Frontal cortex (tissue), 4 donors: ENCODE measurements around the gene RCOR1. TPM values are rescaled to one million over a fixed set of nuclear protein-coding genes. Genes with fewer than 3 reads are reported as not detected.
"Not testable (repeated sequence)": the region's sequence is repeated elsewhere in the genome, so short reads cannot be mapped to it uniquely, and the experiment has no call there.

Experiments used
- DNase-seq, 2 donors: peaks; one replicate each; pipeline ENCODE4 v3.0.0; 2012; ENCODE audit warnings: low spot score in 2 of 2
- FAIRE-seq: peaks from 2 replicates; lab custom pipeline; 2012; peaks lifted over from hg19 to GRCh38; lab: Jason Lieb, UNC
- total RNA-seq: library from RNA; depleted of rRNA; stranded (reverse); fragments of >200 nt; gene quantifications from one replicate; pipeline ENCODE4 v1.2.3, GENCODE V29; 2014
- donor health status: control.
- donor health status: control.
- donor health status: control.

RCOR1 gene
- total RNA-seq, 1 donor from 2014 or later = 7.3 TPM

DNA sequence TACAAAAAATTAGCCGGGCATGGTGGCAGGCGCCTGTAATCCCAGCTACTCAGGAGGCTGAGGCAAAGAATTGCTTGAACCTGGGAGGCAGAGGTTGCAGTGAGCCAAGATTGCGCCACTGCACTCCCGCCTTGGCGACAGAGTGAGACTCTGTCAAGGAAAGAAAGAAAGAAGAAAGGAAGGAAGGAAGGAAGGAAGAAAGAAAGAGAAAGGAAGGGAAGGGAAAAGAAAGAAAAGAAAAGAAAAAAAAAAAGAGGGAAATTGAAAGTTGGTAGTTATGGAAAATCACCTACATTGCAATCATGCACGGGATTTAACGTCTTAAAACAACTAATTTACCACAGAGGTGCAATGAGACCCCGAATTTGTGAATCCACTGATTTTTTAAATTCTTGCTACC lies 173.3 kb downstream of the RCOR1 start:
- not testable (repeated sequence) for FAIRE-seq, DNase-seq

DNA sequence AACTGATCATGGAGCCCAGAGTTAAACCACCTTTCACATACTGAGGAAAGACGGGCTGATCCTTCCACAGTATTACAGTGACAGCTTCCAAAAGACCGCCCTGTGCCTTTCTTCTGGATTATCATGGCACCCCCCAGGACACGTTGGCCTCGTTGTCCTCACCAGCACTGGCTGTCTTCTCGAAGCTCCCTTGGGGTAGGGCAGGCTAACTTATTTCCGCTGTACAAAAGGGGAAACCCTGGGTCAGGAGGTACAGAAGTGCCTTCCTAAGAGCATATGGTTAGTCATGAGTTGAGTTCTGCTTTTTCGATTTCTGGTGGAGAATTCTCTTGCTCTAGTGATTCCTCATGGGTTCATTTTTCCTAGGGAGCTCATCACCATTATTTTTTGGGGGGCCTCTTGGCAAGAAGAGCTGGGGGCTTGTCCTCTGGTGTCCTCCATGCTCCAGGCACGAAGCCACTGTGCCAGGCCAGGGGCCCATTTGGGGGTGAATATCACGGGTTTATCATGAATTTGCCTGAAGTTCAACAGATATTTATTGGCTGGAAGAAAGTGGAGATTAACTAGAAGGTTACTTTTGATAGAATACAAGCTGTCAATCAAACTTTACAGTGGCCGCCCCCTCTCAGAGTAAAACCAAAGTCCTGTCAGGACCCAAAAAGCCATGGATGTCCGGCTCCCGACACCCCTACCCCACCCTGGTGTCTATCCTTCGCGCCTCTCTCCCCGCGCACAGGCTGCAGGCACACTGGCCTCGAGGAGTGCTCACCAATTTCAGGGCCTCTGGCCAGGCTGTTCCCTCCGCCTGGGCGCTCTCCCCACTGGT lies 176.0 kb downstream of the RCOR1 start:
- DNase-seq (no peak), FAIRE-seq (no peak)

DNA sequence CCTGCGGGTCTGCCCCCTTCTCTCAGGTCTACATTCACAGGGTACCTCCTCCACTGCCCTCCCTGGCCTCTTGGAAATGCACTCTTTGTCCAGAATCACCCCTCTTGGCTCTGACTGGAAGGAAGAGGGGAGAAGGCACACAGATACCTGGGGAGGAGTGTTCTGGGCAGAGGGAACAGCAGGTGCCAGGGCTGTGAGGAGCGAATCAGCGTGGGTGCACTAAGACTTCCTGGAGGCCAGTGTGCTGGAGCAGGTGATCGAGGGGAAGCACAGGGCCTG lies 176.5 kb downstream of the RCOR1 start:
- FAIRE-seq (no peak), DNase-seq (no peak)

DNA sequence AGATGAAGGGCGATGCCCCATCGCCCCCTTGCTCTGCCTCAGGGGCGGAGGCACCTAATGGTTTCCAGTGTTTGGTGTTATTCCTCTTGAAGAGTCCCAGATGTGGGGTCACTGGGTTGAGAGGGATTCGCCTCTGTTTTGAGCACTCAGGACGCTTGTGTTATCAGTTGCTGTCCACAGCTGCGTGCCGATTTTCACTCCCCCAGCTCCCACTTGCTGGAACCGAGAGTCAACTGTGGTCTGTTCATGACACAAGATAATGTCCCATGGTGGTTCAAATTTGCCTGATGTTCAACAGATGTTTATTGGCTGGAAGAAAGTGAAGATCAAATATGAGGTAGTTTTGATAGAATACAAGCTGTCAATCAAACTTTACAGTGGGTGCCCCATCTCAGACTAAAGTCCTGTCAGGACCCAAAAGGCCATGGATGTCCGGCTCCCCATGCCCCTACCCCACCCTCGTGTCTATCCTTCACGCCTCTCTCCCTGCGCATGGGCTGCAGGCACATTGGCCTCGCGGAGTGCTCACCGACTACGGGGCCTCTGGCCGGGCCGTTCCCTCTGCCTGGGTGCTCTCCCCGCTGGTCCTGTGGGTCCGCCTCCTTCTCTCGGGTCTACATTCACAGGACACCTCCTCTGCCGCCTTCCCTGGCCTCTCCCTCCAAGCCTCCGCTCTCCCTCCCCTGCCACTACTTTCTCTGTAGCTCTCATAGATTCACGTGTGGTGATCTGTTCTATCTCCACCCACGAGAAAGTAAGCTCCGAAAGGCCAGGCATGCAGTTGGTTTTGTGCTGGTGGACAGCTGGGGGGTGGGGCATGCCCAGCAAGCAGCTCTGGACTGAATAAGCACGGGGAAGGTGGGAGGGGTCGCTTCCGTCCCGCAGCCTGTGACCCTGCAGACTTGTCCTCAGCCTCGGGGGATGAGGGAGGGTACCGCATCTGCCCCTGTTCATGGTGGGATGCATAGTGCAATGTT lies 178.0 kb downstream of the RCOR1 start:
- DNase-seq (no peak), FAIRE-seq (no peak)

DNA sequence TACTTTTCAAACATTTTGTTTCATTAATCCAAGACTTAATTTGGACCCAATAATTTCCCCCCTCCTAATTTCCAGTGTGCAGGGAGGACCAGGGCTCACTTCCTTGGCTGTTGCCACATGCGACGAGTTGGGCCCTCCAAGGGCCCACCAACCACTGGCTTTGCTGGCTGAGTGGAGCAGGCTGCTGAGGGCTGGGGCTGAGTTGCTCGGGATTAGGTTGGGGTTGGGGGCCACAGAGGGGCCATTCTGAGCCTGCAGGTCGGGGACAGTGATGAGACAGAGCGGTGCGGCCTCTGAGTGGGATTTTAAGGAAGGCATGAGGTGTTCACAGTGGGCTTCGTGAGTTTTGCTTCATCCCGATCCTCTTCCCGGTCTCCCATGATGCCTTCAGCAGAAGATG lies 178.7 kb downstream of the RCOR1 start:
- DNase-seq (no peak), FAIRE-seq (no peak)

DNA sequence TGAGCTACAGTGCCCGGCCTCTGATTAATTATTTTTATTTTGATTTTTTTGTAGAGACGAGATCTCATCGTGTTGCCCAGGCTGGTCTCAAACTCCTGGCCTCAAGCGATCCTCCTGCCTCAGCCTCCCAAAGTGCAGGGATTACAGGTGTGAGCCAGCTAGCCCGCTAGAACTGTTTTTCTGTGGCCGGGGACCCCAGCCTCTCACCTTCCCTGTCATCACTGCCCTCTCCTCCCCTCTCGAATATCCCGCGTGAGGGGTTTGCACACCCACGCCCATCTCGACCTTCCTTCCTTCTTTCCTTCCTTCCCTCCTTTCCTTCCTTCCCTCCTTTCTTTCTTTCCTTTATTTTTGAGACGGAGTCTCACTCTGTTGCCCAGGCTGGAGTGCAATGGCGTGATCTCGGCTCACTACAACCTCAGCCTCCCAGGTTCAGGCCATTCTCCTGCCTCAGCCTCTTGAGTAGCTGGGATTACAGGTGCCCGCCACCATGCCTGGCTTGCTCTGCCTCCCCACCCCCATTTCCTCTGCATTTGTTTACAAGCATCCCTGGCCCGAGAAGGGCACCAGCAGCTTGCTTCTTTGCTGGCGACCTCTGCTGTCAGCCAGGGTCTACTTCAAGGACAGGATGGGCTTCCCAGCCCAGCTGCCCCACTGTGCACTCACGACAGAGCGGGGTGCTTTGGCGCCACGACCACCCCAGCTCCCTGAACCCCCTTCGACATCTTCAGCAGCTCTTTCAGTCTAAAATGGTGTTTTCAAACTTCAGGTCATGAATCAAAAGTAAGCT lies 180.5 kb downstream of the RCOR1 start:
- FAIRE-seq (no peak), DNase-seq (no peak)

DNA sequence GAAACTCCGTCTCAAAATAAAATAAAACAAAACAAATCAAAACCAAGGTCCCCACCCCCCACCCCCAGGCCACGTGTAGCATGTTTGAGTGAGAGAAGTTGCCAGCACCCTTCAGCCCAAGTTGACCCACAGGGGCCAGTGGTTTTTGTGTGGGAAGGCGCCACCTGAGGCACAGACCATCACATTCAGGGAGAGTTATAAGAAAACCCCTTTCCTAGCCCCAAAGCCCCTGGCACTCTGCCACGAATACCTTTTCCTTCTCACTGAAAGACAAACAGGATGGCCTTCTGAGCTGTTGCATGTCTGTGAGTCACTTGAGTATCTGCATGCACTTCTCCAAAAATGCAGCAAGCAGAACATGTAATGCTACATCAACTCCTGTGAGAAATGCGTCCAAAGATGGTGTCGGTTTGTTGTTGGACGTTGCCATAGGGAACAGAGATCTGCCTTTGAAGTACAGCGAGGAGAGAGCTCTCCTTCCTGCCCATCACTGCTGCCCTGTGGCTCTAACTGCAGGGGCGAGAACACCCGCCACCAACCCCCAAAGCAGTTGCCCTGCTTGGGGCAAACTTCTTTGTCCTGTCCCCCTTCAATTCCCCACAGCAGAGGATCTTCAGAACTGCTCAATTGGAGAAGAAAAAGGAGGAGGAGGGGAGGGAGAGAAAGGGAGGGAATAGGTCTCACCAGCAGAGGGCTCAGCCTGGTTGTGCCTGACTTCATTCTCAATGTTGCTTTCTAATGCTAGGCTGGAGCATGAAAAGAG lies 182.1 kb downstream of the RCOR1 start:
- FAIRE-seq (no peak), DNase-seq (peak; percentile 72 to 77)

DNA sequence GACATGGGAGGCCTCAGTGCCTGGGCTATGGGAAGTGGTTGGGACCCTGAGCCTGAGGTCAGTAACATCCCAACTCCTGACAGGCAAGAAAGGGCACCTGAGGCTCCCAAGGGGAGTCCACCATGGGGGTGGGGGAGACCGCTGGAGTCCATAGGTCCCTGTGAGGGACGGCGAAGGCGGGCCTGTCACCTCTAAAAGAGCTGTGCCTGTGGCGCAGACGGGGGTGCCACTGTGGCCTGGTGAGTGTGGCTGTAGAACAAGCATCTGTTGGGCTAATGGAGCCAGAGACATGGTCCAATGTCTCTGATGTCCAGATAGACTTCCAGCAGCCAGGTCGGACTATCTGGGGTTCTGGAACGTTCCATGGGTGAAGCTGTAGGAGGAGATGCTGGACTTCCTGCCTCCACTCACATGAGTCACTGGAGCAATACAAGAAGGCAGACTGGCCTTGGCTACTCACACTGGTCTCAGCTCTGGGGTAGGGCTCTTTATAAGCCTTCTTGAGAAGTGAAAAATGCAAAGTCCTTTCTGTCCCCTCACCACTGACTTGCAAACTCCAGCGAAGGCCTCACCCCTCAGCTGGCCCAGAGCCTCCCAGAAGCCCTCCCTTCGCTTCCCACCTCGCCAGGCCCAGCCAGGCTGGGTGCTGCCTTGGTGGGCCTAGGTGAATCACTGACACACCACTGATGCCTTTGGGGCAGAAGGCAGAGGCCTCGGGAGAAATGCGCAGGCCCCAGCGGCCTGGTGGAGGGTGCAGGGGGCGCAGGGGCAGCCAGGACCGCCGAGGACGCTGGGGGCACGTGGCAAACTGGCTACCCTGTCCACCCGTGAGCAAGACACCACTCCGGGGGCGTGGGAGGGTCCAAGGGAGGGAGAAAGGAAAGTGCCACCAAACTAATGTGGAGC lies 183.7 kb downstream of the RCOR1 start:
- FAIRE-seq (no peak), DNase-seq (peak in 1 of 2 donors; percentile 60)

DNA sequence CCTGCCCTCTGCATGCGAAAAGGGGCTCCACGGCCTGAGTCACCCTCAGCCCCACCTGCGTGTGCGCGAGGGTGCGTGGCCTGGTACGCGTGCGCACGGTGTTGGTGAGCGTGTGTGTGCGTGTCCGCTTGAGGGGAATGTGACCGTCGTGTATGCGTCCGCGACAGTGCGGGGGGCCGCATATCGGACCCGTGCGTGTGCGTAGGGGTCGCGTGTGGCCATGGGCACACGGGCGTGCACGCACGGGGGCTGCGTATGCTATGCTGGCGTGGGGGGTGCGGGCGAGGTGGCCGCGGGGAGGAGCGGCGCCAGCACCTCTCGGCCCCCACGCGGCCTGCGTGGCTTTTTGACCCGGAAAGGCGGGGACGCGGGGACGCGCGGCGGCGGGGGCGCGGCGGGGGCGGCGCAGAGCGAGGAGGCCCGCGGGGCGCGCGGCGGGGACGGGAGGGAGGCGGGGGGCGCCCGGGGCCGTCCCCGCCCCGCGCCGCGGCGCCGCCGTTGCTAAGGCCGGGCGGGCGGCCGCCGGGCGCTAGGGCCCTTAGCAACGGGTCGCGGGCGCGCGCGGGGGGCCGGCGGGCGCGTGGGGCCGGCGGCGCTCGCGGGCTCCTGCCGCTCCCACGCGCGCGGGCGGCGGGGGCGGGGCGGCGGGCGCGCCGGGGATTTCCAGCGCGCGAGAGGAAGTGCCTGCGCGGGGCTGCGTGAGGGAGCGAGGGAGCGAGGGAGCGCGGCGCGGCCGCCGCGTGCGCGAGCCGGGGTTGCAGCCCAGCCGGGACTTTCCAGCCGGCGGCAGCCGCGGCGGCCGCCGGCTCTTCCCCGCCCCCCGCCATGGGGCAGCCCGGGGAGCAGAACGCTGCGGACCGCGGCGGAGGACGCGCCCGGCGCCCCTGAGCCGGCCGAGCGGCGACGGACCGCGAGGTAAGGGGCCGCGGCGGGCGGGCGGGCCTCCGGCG lies 184.6 kb downstream of the RCOR1 start, which contains the start of gene TRAF3:
Gene TRAF3 (plus strand): TSS at position 689 of the 950 bp plus-strand sequence. CDS start 92,753 bp downstream, outside the sequence.
- DNase-seq (peak; percentile 91 to 93), FAIRE-seq (no peak)

DNA sequence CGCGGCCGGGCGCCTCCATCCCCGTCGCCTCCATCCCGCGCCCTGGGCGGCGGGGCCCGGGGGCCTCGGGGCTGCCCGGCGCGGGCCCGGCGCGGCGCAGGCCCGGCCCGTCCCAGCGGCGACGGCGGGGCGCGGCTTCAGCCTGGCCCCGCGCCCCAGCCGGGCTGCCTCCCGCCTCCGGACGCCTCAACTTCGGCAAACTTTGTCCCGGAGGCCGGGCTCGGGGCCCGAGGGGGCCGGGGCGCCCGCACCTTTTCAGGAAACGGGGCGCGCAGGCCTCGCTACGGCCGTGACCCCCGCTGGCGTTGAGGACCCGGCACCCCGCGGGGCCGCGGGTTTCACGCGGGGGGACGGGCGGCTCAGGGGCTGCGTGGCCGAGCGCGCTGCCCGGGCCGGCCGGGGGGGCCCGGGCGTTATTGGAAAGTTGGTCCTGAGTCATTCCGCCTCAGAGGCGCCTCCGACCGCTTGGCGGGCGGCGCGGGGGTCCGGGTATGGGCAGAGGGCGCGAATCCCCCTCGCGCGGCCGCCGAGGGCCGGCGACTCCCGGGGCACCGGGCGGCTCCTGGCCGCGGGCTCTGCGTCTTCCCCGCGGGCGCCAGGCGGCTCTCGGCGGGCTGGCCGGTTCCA lies 185.4 kb downstream of the RCOR1 start:
- FAIRE-seq (no peak), DNase-seq (peak; percentile 52 to 57)

DNA sequence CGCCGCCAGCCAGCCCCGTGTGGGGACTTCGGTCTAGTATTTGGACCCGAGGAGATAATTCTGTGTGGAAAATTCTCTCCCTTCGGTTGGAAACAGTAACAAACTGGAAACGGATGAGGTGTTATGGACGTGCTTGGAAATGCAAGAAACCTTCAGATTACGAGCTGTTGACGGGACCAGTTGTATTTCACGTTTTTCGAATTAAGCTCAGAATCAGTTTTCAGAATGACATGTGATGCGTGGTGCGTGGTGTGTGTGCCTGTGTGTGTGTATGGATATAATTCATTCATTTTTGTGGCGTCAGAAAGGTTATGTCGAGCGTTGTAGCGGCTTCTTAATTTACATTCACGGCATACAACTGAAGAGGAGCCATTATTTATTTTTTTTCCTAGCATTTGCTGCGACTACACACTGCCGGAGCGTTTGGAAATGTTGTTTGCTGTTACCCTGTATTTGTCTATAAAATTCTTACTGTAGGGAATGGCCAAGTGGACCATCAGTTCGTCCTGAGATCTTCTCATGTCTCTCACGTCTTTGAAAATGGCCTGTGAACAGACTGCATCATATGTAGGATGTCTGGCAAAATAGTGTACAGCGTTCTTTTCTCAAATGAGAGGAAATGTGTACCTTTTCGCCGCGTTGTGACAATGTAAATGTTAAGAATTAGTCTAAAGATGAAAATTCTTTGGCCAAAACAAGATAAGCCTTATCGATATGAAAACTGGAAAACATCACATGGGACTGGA lies 186.1 kb downstream of the RCOR1 start:
- no peak for FAIRE-seq
- no peak for DNase-seq

DNA sequence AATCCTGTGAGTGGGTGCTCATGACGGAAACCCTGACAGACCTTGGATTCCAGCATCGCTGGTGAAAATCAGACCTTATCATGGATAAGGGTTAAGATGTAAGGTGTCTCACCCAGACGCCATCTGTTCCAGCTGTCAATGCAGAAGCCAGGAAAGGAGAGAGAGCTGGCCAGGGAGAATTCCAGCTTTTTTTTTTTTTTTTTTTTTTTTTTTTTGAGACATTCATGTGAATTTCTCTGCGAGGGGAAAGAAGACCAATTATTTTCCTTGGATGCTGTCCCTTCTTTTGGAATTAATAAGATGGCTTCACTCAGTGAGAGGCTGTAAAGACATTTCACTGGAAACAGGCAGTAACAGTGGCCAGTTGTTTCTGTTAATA lies 186.6 kb downstream of the RCOR1 start:
- FAIRE-seq (no peak), DNase-seq (no peak)

DNA sequence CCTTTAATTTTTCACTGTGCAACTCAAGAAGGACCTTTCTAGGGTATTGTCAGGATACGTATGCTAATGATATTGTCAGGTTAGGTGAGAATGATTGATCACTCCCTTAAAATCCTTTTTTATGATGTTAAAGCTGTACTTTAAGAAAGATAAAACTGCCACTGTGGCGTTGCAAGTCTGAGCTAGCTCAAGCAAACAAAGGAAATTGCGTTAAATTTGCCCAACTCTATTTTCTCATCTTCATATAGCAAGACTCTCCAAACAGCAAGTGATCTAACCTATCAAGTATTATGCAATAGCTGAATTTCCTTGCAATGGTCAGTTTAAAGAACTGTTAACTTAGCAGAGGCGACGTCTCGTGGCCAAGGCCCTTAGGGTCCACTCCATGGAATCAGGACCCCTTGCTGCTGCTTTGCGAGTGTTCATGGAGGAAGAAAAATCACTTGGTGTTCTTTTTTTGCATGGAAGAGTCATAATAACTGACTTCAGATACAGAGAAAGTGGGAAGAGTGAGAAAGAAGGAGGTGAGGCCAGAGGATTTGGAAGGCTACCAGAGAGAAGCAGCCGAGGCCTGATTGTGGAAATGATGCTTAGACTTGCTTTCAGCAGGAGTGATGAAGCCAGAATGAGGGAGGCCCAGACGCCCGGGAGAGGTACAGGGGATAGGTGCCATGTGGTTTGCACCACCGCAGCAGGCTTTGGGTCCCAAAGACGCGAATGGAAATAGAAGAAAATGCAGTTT lies 187.3 kb downstream of the RCOR1 start:
- FAIRE-seq = no peak

More for the DNA sequence above, 187.3 kb downstream of the RCOR1 start:
- DNase-seq = no peak
